Measurements from ENCODE around the gene DSCAM.

- TF ChIP-seq CTCF (IDR thresholded peaks at IDR 0.05) = no peak
- TF ChIP-seq POLR2A (IDR thresholded peaks at IDR 0.05) = no peak
Measured at GRCh38 chr21:40416572-40416971, 430.4 kb downstream of the DSCAM start.
